ENCODE measurements around the gene IL17RC.

DNA sequence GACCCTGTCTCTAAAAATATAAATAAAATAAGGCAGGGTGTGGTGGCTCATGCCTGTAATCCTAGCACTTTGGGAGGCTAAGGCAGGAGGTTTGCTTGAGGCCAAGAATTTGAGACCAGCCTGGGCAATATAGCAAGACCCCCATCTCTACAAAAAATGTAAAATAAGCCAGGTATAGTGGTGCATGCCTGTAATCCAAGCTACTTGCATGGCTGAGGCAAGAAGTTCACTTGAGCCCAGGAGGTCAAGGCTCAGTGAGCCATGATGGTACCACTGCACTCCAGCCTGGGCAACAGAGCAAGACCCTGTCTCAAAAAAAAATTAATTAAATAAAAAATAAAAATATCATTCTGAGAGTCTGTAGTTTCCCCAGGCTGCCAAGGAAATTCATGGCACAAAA is 30.6 kb upstream of the IL17RC start:
- TF ChIP-seq, protein P1, sequence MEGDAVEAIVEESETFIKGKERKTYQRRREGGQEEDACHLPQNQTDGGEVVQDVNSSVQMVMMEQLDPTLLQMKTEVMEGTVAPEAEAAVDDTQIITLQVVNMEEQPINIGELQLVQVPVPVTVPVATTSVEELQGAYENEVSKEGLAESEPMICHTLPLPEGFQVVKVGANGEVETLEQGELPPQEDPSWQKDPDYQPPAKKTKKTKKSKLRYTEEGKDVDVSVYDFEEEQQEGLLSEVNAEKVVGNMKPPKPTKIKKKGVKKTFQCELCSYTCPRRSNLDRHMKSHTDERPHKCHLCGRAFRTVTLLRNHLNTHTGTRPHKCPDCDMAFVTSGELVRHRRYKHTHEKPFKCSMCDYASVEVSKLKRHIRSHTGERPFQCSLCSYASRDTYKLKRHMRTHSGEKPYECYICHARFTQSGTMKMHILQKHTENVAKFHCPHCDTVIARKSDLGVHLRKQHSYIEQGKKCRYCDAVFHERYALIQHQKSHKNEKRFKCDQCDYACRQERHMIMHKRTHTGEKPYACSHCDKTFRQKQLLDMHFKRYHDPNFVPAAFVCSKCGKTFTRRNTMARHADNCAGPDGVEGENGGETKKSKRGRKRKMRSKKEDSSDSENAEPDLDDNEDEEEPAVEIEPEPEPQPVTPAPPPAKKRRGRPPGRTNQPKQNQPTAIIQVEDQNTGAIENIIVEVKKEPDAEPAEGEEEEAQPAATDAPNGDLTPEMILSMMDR (IDR thresholded peaks at IDR 0.05): no peak
- TF ChIP-seq POLR2A (IDR thresholded peaks at IDR 0.05) (no peak), EP300 (IDR thresholded peaks at IDR 0.05) (no peak)
